Measurements from ENCODE around the gene NUCKS1.

The NUCKS1 gene

GRCh38 chr1:205667909-205668643 is 81.9 kb downstream of the NUCKS1 start:
- no peaks in the 10 kb centered on the region for H3K27me3 Mint-ChIP-seq (ENCODE audit: low read depth)
- H3K27ac Mint-ChIP-seq = no peak overlapping the region
- no peak overlapping the region for H3K4me3 Mint-ChIP-seq
- no peaks in the 10 kb centered on the region for H3K36me3 Mint-ChIP-seq (ENCODE audit: low read depth)
- no peaks in the 10 kb centered on the region for H3K4me1 Mint-ChIP-seq (ENCODE audit: low read depth)
- no peaks in the 10 kb centered on the region for H3K9me3 Mint-ChIP-seq

- Mint-ChIP-seq H3K4me1 (ENCODE audit: low read depth) (no peaks in the 10 kb centered on the region), H3K27me3 (ENCODE audit: low read depth) (no peaks in the 10 kb centered on the region), H3K27ac (no peak overlapping the region), H3K36me3 (ENCODE audit: low read depth) (no peaks in the 10 kb centered on the region), H3K9me3 (no peaks in the 10 kb centered on the region), H3K4me3 (no peak overlapping the region)
Measured at GRCh38 chr1:205666372-205667166, 83.4 kb downstream of the NUCKS1 start.

GRCh38 chr1:205665201-205666045 is 84.6 kb downstream of the NUCKS1 start:
- Mint-ChIP-seq H3K27me3 (ENCODE audit: low read depth) (no peaks in the 10 kb centered on the region), H3K27ac (no peak overlapping the region), H3K9me3 (no peaks in the 10 kb centered on the region), H3K4me1 (ENCODE audit: low read depth) (no peaks in the 10 kb centered on the region), H3K36me3 (ENCODE audit: low read depth) (no peaks in the 10 kb centered on the region), H3K4me3 (no peak overlapping the region)

GRCh38 chr1:205664399-205665017 is 85.5 kb downstream of the NUCKS1 start:
- no peak overlapping the region for H3K4me3 Mint-ChIP-seq
- H3K27me3 Mint-ChIP-seq (ENCODE audit: low read depth) = no peaks in the 10 kb centered on the region
- H3K36me3 Mint-ChIP-seq (ENCODE audit: low read depth) = no peaks in the 10 kb centered on the region
- H3K4me1 Mint-ChIP-seq (ENCODE audit: low read depth) = no peaks in the 10 kb centered on the region
- H3K27ac Mint-ChIP-seq = no peak overlapping the region
- H3K9me3 Mint-ChIP-seq = no peaks in the 10 kb centered on the region

GRCh38 chr1:205663286-205663936 is 86.6 kb downstream of the NUCKS1 start:
- no peaks in the 10 kb centered on the region for H3K9me3 Mint-ChIP-seq
- no peaks in the 10 kb centered on the region for H3K4me1 Mint-ChIP-seq (ENCODE audit: low read depth)
- no peaks in the 10 kb centered on the region for H3K36me3 Mint-ChIP-seq (ENCODE audit: low read depth)
- H3K27ac Mint-ChIP-seq = no peak overlapping the region
- H3K4me3 Mint-ChIP-seq = no peak overlapping the region
- no peaks in the 10 kb centered on the region for H3K27me3 Mint-ChIP-seq (ENCODE audit: low read depth)

All from T-helper 1 cell treated with Interleukin-12 subunit alpha and Interleukin-12 subunit beta and Interleukin-4 antibody, amounts not matched to agents 30 μg/mL and 1 μg/mL, for 36 hours (primary cell).